GM21786 (cell line): ENCODE data around the gene DSG2.

Experiments used
- ATAC-seq: cut with Tn5 transposase; IDR thresholded peaks from one replicate; pipeline ENCODE4 v1.9.1; 2021; ENCODE audit not compliant: unreplicated experiment

DSG2 gene

GRCh38 chr18:31554776-31555175 lies 56.8 kb downstream of the DSG2 start:
- no peak for ATAC-seq

DNA sequence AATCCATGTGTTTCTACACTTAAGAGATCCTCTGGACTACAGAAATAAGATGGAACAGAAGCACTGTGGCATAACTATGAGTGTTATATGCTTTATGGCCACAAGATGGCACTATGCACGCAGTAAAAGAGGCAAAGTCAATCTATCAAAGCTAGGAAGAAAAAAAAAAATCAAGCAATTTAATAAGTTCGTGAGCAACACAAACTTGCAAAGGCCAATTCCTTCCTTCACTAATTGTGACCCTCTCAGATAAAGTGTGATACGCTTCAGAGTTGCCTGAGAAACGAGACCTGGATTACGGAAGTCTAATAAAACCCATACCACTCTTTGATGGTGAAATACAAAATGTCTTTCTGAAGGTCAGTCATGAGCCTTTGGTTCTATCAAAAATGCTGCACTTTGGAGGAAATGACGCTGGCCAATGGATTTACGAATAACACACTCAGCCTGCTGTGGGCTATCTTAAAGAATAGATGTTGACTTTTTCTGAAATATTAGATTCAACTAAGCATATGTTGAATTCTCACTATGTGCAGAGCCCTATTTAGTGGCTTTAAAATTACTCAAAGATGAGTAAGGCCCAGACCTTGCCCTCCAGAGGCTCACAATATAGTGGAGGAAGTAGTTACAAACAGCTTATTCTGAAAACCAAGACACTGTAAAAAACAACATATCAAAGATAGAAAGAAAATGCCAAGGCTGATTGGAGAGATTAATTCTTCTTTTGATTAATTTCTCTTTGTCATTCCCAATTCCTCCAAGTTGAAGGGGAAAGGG lies 58.2 kb downstream of the DSG2 start:
- ATAC-seq = peak; percentile 75

GRCh38 chr18:31557446-31557845 lies 59.5 kb downstream of the DSG2 start:
- ATAC-seq = no peak

DNA sequence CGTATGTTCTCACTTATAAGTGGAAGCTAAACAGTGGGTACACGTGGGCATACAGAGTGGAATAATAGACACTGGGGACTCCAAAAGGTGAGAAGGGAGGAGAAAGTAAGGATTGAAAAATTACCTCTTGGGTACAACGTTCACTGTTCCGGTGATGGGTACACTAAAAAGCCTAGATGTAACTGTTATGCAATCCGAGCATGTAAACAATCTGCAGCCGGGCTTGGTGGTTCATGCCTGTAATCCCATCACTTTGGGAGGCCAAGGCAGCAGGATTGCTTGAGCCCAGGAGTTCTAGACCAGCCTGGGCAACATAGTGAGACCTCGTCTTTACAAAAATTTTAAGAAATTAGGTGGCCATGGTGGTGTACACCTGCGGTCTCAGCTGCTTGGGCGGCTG lies 60.6 kb downstream of the DSG2 start:
- ATAC-seq = no peak

DNA sequence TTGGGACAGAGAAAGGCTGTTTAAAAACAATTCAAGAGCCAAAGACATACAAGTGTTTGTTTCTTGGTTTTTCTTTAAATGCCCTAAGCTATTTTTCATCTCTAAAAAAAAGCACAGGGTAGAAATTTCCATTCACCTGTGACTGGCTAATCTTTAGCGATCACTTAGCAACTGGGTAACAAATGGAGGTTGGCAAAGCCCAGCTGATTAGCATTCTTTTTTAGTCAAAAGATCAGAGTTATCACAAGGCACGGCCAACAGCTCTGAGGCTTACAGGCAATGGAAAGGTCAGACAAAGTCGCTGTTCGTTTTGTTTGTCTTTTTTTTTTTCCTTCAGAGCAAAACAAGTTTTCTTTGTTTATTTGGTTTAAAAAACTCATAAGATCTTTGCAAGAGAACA lies 64.7 kb downstream of the DSG2 start:
- no peak for ATAC-seq

- ATAC-seq = no peak
These were observed 65.8 kb downstream of the DSG2 start for GRCh38 chr18:31563778-31564177.

DNA sequence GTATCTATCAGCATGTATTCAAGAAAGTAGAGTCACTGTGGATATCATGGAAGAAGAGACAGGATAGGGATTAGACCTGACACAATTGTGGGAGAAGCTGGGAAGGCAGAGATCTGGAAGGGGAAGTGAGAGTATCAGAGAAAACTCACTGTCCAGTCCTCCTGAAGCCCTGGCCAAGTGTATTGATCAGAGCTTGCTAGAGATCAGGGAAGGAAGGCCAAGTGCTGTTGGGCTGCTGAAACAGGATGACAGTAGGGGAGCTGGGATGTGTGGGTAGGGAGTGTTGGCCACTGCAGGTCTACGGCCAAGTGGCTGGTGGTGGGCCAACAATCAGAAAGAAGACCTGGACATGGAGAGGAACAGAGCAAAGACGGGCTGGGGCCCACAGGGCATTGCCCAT lies 67.4 kb downstream of the DSG2 start:
- ATAC-seq = no peak

DNA sequence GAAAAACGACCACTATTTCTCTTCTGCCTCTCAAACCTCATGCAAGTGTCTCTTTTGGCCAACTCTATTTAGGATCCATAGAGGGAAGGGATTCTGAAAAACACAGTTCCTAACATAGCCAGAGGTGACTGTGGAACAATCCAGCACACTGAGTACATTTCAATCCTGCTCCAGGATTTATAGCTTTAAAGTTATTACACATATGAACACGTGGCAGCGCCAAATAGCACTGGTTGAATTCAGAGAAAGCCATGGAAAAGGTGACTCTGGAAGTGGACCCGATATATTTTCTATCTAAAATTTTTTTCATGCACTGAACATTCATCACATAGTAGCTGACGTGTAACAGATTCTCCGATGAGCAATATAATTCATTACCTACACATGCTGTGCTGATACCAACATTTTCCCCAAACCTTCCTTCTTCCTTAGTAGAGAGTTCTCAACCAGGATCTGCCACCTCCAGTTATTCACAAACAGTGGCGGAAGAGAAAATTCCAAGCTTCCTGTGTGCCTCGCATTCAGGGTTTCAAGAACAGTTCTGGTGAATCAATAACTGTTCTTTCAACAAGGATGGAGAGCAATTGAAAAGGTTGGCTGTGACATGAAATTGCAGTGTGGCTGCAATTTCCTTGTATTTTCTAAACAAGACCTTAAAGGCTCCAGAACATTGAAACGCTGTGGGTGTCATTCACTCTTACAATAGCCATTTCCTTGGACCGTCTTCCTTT lies 68.0 kb downstream of the DSG2 start:
- ATAC-seq = no peak

DNA sequence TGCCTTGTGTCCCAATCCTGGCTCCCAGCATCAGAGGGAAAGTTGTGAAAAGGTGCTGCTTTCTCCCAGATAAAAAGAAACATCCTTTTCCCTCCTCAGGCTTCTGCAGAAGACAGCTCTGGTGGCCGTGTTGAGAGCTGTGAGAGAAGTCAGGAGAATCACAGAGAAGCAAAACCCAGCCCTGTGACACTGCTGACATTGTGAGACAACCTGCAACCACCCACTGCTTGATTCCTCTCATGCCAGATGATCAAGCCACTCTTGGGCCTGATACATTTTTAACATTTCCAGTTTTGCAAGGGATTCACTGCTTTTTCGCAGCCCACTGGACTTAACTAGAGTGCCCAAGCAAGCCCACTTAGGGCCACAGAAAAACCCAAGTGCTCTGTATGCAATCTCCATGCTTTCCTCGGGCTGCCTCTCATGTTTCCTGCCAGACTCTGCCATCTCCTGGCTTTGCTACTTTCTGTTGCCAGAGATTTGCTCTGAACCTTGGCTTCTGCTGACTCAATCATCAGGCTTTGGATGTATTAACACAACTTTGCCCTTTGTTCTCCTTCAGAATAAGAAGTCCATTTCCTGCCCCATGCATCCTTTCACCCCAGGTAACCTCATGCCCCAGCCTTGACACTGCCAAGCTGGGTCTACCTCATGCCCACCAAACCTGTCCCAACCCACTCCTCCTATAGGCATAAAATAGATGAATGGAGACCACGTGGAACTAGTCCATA lies 68.8 kb downstream of the DSG2 start:
- ATAC-seq = no peak

DNA sequence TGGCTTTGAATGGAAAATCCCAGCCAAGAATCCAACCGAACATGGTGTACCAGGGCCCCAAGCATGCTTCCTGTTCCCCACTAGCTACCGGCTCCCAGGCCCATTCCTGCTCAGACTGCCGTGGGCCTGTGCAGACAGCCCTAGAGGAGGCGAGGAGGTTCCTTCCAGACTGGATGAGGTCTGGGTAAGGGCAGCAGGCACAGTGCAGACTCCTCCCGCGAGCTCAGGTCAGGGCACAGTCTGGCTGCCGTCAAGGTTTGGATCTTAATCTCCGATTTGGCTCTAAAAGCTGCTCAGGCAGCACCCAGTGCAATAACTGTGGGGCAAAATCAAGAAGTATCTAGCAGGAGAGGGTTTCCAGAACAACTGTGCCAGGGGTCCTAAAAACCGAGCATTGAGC lies 74.4 kb downstream of the DSG2 start:
- ATAC-seq = no peak

DNA sequence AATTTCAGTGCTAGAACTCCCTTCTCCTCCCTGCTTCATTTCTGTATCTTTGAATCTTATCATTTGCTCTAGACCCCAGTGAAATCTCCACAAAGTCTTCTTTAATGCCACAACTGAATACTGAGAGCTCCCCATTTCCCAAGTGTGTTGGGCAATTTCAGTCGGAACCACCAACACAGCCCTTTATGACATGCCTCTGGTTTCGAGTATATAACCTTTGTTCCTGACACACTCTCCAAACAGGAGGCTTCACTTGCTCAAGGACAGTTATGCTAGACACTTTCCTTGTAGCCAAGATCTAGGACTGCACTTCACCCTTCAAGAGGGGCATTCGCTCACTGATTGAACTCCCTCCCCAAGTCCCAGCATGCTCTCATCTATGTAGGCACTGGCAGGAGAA lies 75.1 kb downstream of the DSG2 start:
- ATAC-seq = no peak

- no peak for ATAC-seq
These were observed 76.4 kb downstream of the DSG2 start for GRCh38 chr18:31574359-31574758.

DNA sequence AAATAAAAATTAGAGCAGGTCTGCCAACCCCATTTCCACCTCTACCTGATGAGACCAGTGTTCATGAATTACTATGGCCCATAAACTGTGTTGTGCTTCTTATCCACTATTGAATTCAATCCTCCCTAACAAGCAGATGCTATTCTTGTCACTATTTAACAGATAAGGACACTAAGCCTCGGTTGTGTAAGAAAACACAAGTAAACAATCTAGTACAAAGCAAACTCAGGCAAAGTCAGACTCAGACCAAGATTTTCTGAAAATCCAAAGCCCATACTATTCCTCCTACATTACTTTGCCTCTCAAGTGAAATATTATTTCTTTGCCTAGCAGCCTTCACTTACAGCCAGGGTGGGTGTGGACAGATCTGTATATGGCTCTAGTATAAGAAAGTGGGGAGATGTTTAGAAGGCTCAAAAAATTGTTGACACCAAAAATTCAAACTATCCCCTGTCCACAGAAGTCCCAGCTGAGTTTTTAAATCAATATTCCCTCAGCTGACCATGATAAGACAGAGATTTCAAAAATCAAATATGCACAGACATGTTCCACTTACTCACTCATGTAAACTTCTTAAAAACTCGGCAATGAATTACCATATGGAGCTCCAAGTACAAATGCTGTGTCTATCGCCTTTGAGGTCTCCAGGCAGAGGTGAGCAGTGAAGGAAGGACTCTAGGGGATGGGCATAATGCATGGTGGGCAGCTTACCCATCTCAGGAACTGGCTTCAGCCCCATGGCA lies 77.7 kb downstream of the DSG2 start:
- ATAC-seq = no peak

DNA sequence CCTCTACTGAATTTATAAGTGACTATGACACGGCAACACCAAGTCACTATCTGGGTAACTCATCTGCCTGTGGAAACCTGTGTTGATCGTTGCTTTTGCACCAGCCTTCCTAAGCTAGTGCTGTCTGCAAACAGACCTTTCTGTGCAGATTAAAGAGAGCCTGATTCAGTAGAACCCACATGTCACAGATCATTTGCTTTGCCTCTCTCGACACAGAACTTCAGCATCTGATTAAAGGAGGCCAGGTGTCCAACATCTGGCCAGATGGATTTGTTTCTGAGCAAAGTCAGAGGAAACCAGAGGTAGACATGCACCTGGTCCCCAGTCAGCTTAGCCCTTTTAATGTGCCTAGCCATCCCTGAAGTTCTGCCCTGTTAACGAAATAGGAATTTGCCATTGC lies 78.7 kb downstream of the DSG2 start:
- peak; percentile 73 for ATAC-seq

DNA sequence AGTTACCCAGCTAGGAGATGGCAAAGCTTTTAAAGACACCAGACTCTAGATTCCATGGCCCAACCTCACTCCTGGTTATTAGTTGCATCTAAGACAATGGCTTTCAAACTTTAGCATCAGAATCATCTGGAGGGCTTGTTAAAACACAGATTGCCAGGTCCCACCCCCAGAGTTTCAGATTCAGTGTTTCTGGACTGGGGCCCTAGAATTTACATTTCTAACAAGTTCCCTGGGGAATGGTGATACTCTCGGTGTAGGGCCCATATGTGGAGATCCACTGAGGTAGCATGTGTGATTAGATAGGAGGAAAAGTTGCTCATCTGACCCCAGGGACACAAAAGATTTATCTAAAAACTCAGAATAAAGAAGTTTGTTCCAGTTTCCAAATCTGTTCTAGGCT lies 79.2 kb downstream of the DSG2 start:
- ATAC-seq = peak; percentile 33

- ATAC-seq = no peak
These were observed 80.1 kb downstream of the DSG2 start for GRCh38 chr18:31578126-31578525.

GRCh38 chr18:31579375-31579774 lies 81.4 kb downstream of the DSG2 start:
- no peak for ATAC-seq

DNA sequence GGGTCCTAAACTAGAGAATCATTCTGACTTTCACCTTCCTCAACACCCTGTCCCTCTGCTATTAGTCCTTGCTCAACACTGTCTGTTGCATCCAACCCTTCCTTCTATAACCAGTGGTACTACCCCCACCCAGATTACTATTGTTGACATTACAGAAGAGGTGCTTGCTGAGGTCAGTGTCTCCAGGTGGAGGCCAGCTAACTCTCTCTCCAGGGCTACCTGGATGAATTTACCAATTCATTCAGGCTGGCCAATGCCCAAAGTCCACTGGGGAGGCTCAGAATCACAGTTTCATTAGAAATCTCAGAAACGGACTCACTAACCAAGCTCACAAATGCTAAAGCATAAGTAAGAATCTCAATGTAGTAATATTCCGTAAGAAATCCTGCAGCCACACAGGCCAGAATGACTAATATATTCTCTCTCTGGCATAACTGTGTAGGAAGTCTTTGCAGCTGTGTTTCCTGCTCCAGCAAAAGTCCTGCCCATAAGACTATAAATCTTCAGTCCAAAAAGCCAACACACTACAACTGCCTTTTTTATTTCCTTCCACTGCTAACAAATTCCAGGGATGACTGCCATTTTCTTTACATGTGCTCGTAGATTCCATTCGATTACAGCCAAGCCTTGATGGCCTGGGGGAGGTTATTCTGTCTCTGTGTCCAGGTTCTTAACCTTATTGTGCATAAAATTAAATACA lies 83.7 kb downstream of the DSG2 start:
- ATAC-seq = no peak

- ATAC-seq = no peak
These were observed 85.3 kb downstream of the DSG2 start for GRCh38 chr18:31583185-31583854.

GRCh38 chr18:31585991-31586390 lies 88.0 kb downstream of the DSG2 start:
- no peak for ATAC-seq
